H1 (cell line): Measurements from ENCODE around the gene BOLA2. TPM values are rescaled to one million over a fixed set of nuclear protein-coding genes. Genes with fewer than 3 reads are reported as not detected.
"Not testable (repeated sequence)": the region's sequence is repeated elsewhere in the genome, so short reads cannot be mapped to it uniquely, and the experiment has no call there.

Experiments used
- CTCF ChIA-PET: fragments of 300-600 bp; sonication (Branson Sonifier 250); formaldehyde crosslinking; loops from one replicate; lab custom pipeline; 2021; ENCODE audit not compliant: partially characterized antibody; lab: Charles Lee
- POLR2A ChIA-PET: fragments of 300-600 bp; sonication (Branson Sonifier 250); formaldehyde crosslinking; loops from one replicate; lab custom pipeline; 2021; ENCODE audit warnings: inconsistent platforms; ENCODE audit not compliant: partially characterized antibody; lab: Charles Lee
- DNase-seq, 2 experiments: peaks; one replicate each; pipeline versions ENCODE4 v3.0.0 to v3.0.0-alpha.2; 2010 to 2022; ENCODE audit warnings: low spot score in 2 of 2, low read depth in 1 of 2, mixed read lengths in 1 of 2
- FAIRE-seq: peaks from 2 replicates; lab custom pipeline; 2011; peaks lifted over from hg19 to GRCh38; lab: Jason Lieb, UNC
- H2AFZ ChIP-seq: 2 replicates; pipeline ENCODE4 v1.8.1; 2012; ENCODE audit warnings: low read length, inconsistent platforms
- H2AK5ac ChIP-seq: 2 replicates; pipeline ENCODE4 v1.6.1; 2013; ENCODE audit warnings: low read depth, low read length
- H2BK120ac ChIP-seq: replicated peaks from 2 replicates; pipeline ENCODE3; 2013; ENCODE audit warnings: low read depth, low read length, inconsistent platforms
- H2BK12ac ChIP-seq: 2 replicates; pipeline ENCODE4 v1.6.1; 2013; ENCODE audit warnings: low read depth, low read length
- H2BK15ac ChIP-seq: 2 replicates; pipeline ENCODE4 v1.6.1; 2013; ENCODE audit warnings: low read length
- H2BK20ac ChIP-seq: 2 replicates; pipeline ENCODE4 v1.6.1; 2013; ENCODE audit warnings: low read length
- H2BK5ac ChIP-seq: 2 replicates; pipeline ENCODE4 v1.6.1; 2013; ENCODE audit warnings: low read depth, low read length
- H3K14ac ChIP-seq: 2 replicates; pipeline ENCODE4 v1.6.1; 2013; ENCODE audit warnings: inconsistent platforms; ENCODE audit not compliant: insufficient read length
- H3K18ac ChIP-seq: 2 replicates; pipeline ENCODE4 v1.6.1; 2013; ENCODE audit warnings: low read length; ENCODE audit errors: extremely low read depth
- H3K23ac ChIP-seq: 2 replicates; pipeline ENCODE4 v1.6.1; 2013; ENCODE audit warnings: inconsistent platforms; ENCODE audit not compliant: insufficient read length
- H3K23me2 ChIP-seq: 2 replicates; pipeline ENCODE4 v1.6.1; 2013; ENCODE audit warnings: low read depth, low read length
- H3K27ac ChIP-seq: 2 replicates; pipeline ENCODE4 v1.6.1; 2011; ENCODE audit warnings: low read depth, low read length, inconsistent platforms
- H3K27me3 ChIP-seq, 4 experiments: replicated peaks in 1 of 4; 1 replicate in 1 of 4; 2 replicates in 3 of 4; pipeline versions ENCODE4 v1.6.1 to v1.8.1; 2011 to 2013; ENCODE audit warnings: low read length in 3 of 4, mild to moderate bottlenecking in 3 of 4, inconsistent platforms in 2 of 4, mixed read lengths in 2 of 4, moderate library complexity in 1 of 4; ENCODE audit not compliant: control insufficient read depth in 3 of 4, insufficient read depth in 3 of 4; ENCODE audit errors: extremely low read depth in 1 of 4
- H3K36me3 ChIP-seq, 4 experiments: 2 replicates each; pipeline versions ENCODE4 v1.6.1 to v1.8.1; 2011 to 2013; ENCODE audit warnings: mild to moderate bottlenecking in 4 of 4, low read length in 3 of 4, moderate library complexity in 2 of 4, control low read depth in 1 of 4, inconsistent platforms in 1 of 4; ENCODE audit not compliant: insufficient read depth in 4 of 4, control insufficient read depth in 2 of 4
- H3K4ac ChIP-seq: replicated peaks from 2 replicates; pipeline ENCODE3; 2013; ENCODE audit warnings: low read length, low read depth, mixed read lengths, inconsistent platforms; ENCODE audit not compliant: insufficient read length
- H3K4me1 ChIP-seq, 4 experiments: replicated peaks in 1 of 4; 1 replicate in 1 of 4; 2 replicates in 3 of 4; pipeline versions ENCODE4 v1.6.1 to v1.8.1; 2011 to 2013; ENCODE audit warnings: low read length in 3 of 4, inconsistent platforms in 2 of 4, mixed read lengths in 1 of 4; ENCODE audit not compliant: insufficient read depth in 4 of 4, control insufficient read depth in 3 of 4
- H3K4me2 ChIP-seq, 2 experiments: 2 replicates each; pipeline versions ENCODE4 v1.6.1 to v1.8.1; 2011 to 2013; ENCODE audit warnings: low read depth in 2 of 2, low read length in 2 of 2, control low read depth in 1 of 2, inconsistent platforms in 1 of 2, mild to moderate bottlenecking in 1 of 2; ENCODE audit not compliant: insufficient read depth in 1 of 2
- H3K4me3 ChIP-seq, 4 experiments: fragments of 200-600, 300-600 bp in 1 of 4; sonication (generic), shearing (Covaris generic), sonication (Bioruptor Twin) in 1 of 4; 2 replicates each; pipeline versions ENCODE4 v1.5.1 to v1.8.1; 2011 to 2016; ENCODE audit warnings: low read length in 4 of 4, low read depth in 3 of 4, control low read depth in 2 of 4, inconsistent platforms in 2 of 4, mild to moderate bottlenecking in 2 of 4, mixed read lengths in 1 of 4, moderate library complexity in 1 of 4; ENCODE audit not compliant: insufficient read depth in 2 of 4; ENCODE audit errors: extremely low read depth in 1 of 4
- H3K56ac ChIP-seq: replicated peaks from 2 replicates; pipeline ENCODE3; 2013; ENCODE audit warnings: low read depth, mild to moderate bottlenecking, mixed read lengths, low read length, inconsistent platforms; ENCODE audit not compliant: insufficient read length
- H3K79me1 ChIP-seq: 2 replicates; pipeline ENCODE4 v1.6.1; 2013; ENCODE audit warnings: low read depth, low read length, control low read depth
- H3K79me2 ChIP-seq, 2 experiments: 2 replicates each; pipeline versions ENCODE4 v1.6.1 to v1.8.1; 2012 to 2013; ENCODE audit warnings: low read length in 2 of 2, mild to moderate bottlenecking in 2 of 2, inconsistent platforms in 1 of 2; ENCODE audit not compliant: insufficient read depth in 2 of 2, control insufficient read depth in 1 of 2
- H3K9ac ChIP-seq, 4 experiments: replicated peaks in 1 of 4; 1 replicate in 1 of 4; 2 replicates in 3 of 4; pipeline versions ENCODE4 v1.6.1 to v1.8.1; 2011 to 2013; ENCODE audit warnings: low read depth in 3 of 4, low read length in 3 of 4, control low read depth in 2 of 4, mild to moderate bottlenecking in 2 of 4, moderate library complexity in 2 of 4, inconsistent platforms in 1 of 4; ENCODE audit errors: extremely low read depth in 1 of 4
- H3K9me3 ChIP-seq, 2 experiments: 2 replicates each; pipeline versions ENCODE4 v1.6.1 to v1.8.1; 2012 to 2013; ENCODE audit warnings: mild to moderate bottlenecking in 2 of 2, moderate library complexity in 2 of 2, control low read depth in 1 of 2, inconsistent platforms in 1 of 2, low read depth in 1 of 2, low read length in 1 of 2, mixed read lengths in 1 of 2; ENCODE audit not compliant: insufficient read depth in 2 of 2
- H4K20me1 ChIP-seq, 2 experiments: replicated peaks in 1 of 2; 2 replicates each; pipeline versions ENCODE3 to v1.8.1; 2011 to 2013; ENCODE audit warnings: inconsistent platforms in 2 of 2, low read length in 2 of 2, mild to moderate bottlenecking in 1 of 2; ENCODE audit not compliant: insufficient read depth in 2 of 2, control insufficient read depth in 1 of 2
- H4K5ac ChIP-seq: 2 replicates; pipeline ENCODE4 v1.6.1; 2013; ENCODE audit warnings: low read length, low read depth, mixed read lengths, inconsistent platforms; ENCODE audit not compliant: insufficient read length
- H4K8ac ChIP-seq: 2 replicates; pipeline ENCODE4 v1.8.0; 2013; ENCODE audit warnings: mild to moderate bottlenecking, moderate library complexity, low read length, inconsistent platforms; ENCODE audit not compliant: insufficient read depth; ENCODE audit errors: extremely low read depth
- H4K91ac ChIP-seq: replicated peaks from 2 replicates; pipeline ENCODE3; 2013; ENCODE audit warnings: low read length, mixed read lengths, inconsistent platforms; ENCODE audit not compliant: insufficient read length
- WGBS, 2 experiments: shearing (Covaris generic) in 1 of 2; methylation state at CpG; one replicate each; pipeline versions ENCODE4 v1.1.6 to v1.1.7; 2013 to 2015; ENCODE audit warnings: low lambda C conversion rate in 2 of 2, mixed read lengths in 2 of 2, inconsistent platforms in 1 of 2, low coverage in 1 of 2, missing lambda C conversion rate in 1 of 2; ENCODE audit not compliant: insufficient replicate concordance in 2 of 2, insufficient coverage in 1 of 2, insufficient read length in 1 of 2; ENCODE audit errors: extremely low coverage in 1 of 2, missing lambda C conversion rate in 1 of 2; 5-methylcytosine and 5-hydroxymethylcytosine counted together
- polyA plus RNA-seq, 7 experiments: library from polyadenylated mRNA; depleted of rRNA in 3 of 7; stranded (reverse) in 5 of 7; unstranded in 2 of 7; fragments of >200 nt in 5 of 7; fragments of 200-250 nt in 2 of 7; gene quantifications; 1 replicate in 5 of 7; 2 replicates in 1 of 7; 4 replicates in 1 of 7; pipeline versions ENCODE4 v1.2.1 to v1.2.3, GENCODE V29; 2011 to 2013; ENCODE audit warnings: missing spikeins in 2 of 7, mixed read lengths in 2 of 7
- total RNA-seq: library from RNA; stranded (reverse); fragmentation: NEBNext Ultra II Directional; extraction: Animal tissue kit (Norgen Biotek cat#: 25700); gene quantifications from 2 replicates; pipeline ENCODE4 v1.2.1, GENCODE V29; 2021

BOLA2 gene
- total and polyA plus RNA-seq, 2 of the 8 experiments (the other 6 are each of a cell fraction or from before 2014, with no cell fraction given) = 13.0 to 61.1 TPM

- H3K9ac ChIP-seq, H3K18ac ChIP-seq, H4K5ac ChIP-seq, POLR2A ChIA-PET, H3K27me3 ChIP-seq, H2BK15ac ChIP-seq, H2AFZ ChIP-seq, H3K23me2 ChIP-seq, H3K27ac ChIP-seq, H2AK5ac ChIP-seq, H4K8ac ChIP-seq, H3K56ac ChIP-seq, H3K14ac ChIP-seq, H3K4ac ChIP-seq, FAIRE-seq, H2BK12ac ChIP-seq, H3K79me1 ChIP-seq, H3K79me2 ChIP-seq, H4K20me1 ChIP-seq, H2BK120ac ChIP-seq, H3K36me3 ChIP-seq, H3K9me3 ChIP-seq, H2BK20ac ChIP-seq, H3K4me2 ChIP-seq, H2BK5ac ChIP-seq, H4K91ac ChIP-seq, H3K4me3 ChIP-seq, H3K4me1 ChIP-seq, CTCF ChIA-PET, H3K23ac ChIP-seq: not testable (repeated sequence)
- 78% methylated on average over 5 of the region's 6 CpGs; no CpG with 5 or more reads in 1 of the 2 experiments for WGBS, 2 experiments
- peak in 1 of 2 experiments; percentile 52 for DNase-seq
Measured at GRCh38 chr16:29469660-29470059, 15.5 kb upstream of the BOLA2 start.

GRCh38 chr16:29467654-29468366 is 13.7 kb upstream of the BOLA2 start:
- H3K4me2 ChIP-seq, H2BK15ac ChIP-seq, H3K9ac ChIP-seq, H3K23ac ChIP-seq, H3K27ac ChIP-seq, H3K36me3 ChIP-seq, H2BK12ac ChIP-seq, H3K14ac ChIP-seq, H4K91ac ChIP-seq, H3K9me3 ChIP-seq, H2BK120ac ChIP-seq, H3K56ac ChIP-seq, POLR2A ChIA-PET, H3K18ac ChIP-seq, H3K27me3 ChIP-seq, H3K79me2 ChIP-seq, H4K5ac ChIP-seq, H3K4me3 ChIP-seq, H2BK20ac ChIP-seq, H2AFZ ChIP-seq, H2AK5ac ChIP-seq, H3K23me2 ChIP-seq, H3K4ac ChIP-seq, DNase-seq, H3K4me1 ChIP-seq, H2BK5ac ChIP-seq, H3K79me1 ChIP-seq, H4K8ac ChIP-seq, H4K20me1 ChIP-seq, FAIRE-seq: not testable (repeated sequence)
- CTCF ChIA-PET = interaction anchor here (0.6 kb wide), 1 partner anchor 1219 kb away, joined by 3 read pairs; no protein-coding TSS in a partner anchor
- WGBS, 2 experiments = no CpG with 5 or more reads among the region's 10 CpGs
